Ramos (cell line): ENCODE measurements around the gene KCNH8.

Experiments used
- in situ Hi-C: fragments of 300-500 bp; cut with MboI; formaldehyde crosslinking; loops from one replicate; pipeline ENCODE4 v1.14.3; 2022; ENCODE audit warnings: low sequenced_read_pairs; ENCODE audit not compliant: unreplicated experiment

Gene KCNH8

GRCh38 chr3:19547665-19548464, 399.6 kb downstream of the KCNH8 start:
- in situ Hi-C loops: loop anchor here (10.0 kb wide), 1 partner anchor 203 kb away; no protein-coding TSS in a partner anchor

DNA sequence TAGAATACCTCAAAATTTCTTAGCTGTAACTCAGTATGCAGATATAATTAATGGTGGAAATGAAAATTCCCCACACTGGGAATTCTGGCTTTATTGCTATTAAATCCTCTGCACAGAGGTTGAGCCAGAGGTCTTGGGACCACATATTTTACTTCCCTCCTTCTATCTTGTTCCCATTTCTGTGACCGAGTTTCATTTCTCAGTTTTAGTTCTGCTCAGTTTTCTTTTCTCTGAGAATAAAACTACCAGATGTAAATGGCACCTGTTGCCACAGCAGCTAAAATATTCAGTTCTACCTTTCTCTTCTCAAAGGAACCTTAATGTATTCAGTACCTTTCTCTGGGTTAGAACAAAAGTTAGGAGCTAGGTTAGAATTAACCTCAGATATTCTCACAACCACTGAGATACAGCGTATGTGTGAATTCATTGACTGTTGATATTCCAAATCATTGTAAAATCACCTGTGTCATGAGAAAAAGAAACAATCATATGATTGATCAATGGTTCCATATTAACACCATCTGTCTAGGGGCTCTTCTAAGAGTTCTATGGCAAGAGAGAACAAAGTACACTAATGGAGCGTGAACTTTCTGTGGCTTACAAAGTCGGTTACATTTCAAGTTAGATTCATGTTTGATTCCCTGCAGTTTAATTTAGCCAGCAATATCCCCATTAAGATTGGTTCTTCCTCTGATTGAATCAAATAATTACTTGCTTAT, 411.6 kb downstream of the KCNH8 start:
- in situ Hi-C loops: no loop called here

- in situ Hi-C loops: no loop called here
These were observed 425.3 kb downstream of the KCNH8 start for GRCh38 chr3:19573644-19574043.

DNA sequence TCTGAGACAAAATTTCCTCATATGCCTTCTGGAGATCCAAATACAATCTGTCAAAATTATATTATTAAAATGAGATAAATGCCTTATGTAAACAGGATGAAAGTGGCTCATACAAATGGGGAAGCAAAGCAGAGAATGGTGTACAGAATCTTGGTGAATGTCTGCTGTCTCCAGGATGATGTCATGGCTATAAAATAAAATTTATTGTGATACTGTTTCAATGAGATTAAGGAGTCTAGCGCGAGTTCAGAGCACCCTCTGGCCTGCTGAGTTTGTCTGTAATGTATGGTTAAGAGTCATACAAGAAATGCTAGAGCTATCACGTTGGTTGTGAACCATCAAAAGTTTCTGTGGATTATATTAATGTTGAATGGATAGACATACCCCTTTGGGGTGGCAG, 426.0 kb downstream of the KCNH8 start:
- in situ Hi-C loops: no loop called here

GRCh38 chr3:19576343-19576742, 428.0 kb downstream of the KCNH8 start:
- in situ Hi-C loops: no loop called here
